Activated naive CD4-positive, alpha-beta T cell treated with anti-CD3 and anti-CD28 coated beads, Interleukin-2, amount 10 ng/mL, durations not matched to agents 7 days and 5 days (primary cell): ENCODE results near the gene C4orf50.

ENCODE experiments used
- CTCF ChIA-PET: fragments of 350-600 bp; sonication (Branson Sonifier 250); formaldehyde crosslinking; loops from one replicate; lab custom pipeline; 2021; ENCODE audit warnings: antibody characterized with exemption; lab: Charles Lee
- DNase-seq: peaks from one replicate; pipeline ENCODE4 v3.0.0-alpha.2; 2020
- H3K27ac Mint-ChIP-seq: one replicate; pipeline ENCODE4 v1.8.0; 2021; ENCODE audit warnings: mild to moderate bottlenecking, moderate library complexity, mixed read lengths
- H3K27me3 Mint-ChIP-seq: one replicate; pipeline ENCODE4 v1.8.0; 2021; ENCODE audit warnings: mild to moderate bottlenecking, mixed read lengths
- H3K36me3 Mint-ChIP-seq: one replicate; pipeline ENCODE4 v1.8.0; 2021; ENCODE audit warnings: mixed read lengths
- H3K4me1 Mint-ChIP-seq: one replicate; pipeline ENCODE4 v1.8.0; 2021; ENCODE audit warnings: mixed read lengths
- H3K4me3 Mint-ChIP-seq: one replicate; pipeline ENCODE4 v1.8.0; 2021; ENCODE audit warnings: mild to moderate bottlenecking, moderate library complexity, mixed read lengths
- H3K9me3 Mint-ChIP-seq: one replicate; pipeline ENCODE4 v1.8.0; 2021; ENCODE audit warnings: mixed read lengths

C4orf50 gene

GRCh38 chr4:6018331-6018730 is at the start of gene C4orf50:
C4orf50 (minus strand) TSS chr4:6018431.
- Mint-ChIP-seq H3K4me1 (no peaks in the 10 kb centered on the region), H3K9me3 (no peaks in the 10 kb centered on the region), H3K36me3 (no peaks in the 10 kb centered on the region), H3K4me3 (no peak within 1 kb of the TSS), H3K27ac (no peak within 1 kb of the TSS), H3K27me3 (peaks cover under 1% of the 10 kb centered on the region)
- CTCF ChIA-PET, result interaction anchor here (0.6 to 1.3 kb wide), 2 partner anchors 40 to 42 kb away, joined by 3 read pairs; no protein-coding TSS in a partner anchor
- no peak for DNase-seq

GRCh38 chr4:6065934-6066590 is 47.8 kb upstream of the C4orf50 start:
- peaks cover 11% of the 10 kb centered on the region for H3K27me3 Mint-ChIP-seq
- CTCF ChIA-PET, result no interaction called here
- H3K9me3 Mint-ChIP-seq, result peaks cover 5% of the 10 kb centered on the region
- no peak for DNase-seq
- H3K4me1 Mint-ChIP-seq, result no peaks in the 10 kb centered on the region
- H3K4me3 Mint-ChIP-seq, result no peak overlapping the region
- no peak overlapping the region for H3K27ac Mint-ChIP-seq
- H3K36me3 Mint-ChIP-seq, result peaks cover 5% of the 10 kb centered on the region

- CTCF ChIA-PET, result no interaction called here
- H3K9me3 Mint-ChIP-seq, result peaks cover 11% of the 10 kb centered on the region
- no peak overlapping the region for H3K27ac Mint-ChIP-seq
- DNase-seq, result no peak
- no peaks in the 10 kb centered on the region for H3K4me1 Mint-ChIP-seq
- peaks cover 11% of the 10 kb centered on the region for H3K36me3 Mint-ChIP-seq
- H3K27me3 Mint-ChIP-seq, result peaks cover 7% of the 10 kb centered on the region
- no peak overlapping the region for H3K4me3 Mint-ChIP-seq
Observed at GRCh38 chr4:6065166-6065565, 46.9 kb upstream of the C4orf50 start.

- Mint-ChIP-seq H3K4me1 (no peaks in the 10 kb centered on the region), H3K4me3 (no peak overlapping the region), H3K9me3 (peaks cover 14% of the 10 kb centered on the region), H3K27ac (no peak overlapping the region), H3K36me3 (peaks cover 14% of the 10 kb centered on the region), H3K27me3 (peaks cover 6% of the 10 kb centered on the region)
- DNase-seq, result no peak
- CTCF ChIA-PET, result no interaction called here
Observed at GRCh38 chr4:6064383-6064782, 46.2 kb upstream of the C4orf50 start.

- no peak overlapping the region for H3K4me3 Mint-ChIP-seq
- CTCF ChIA-PET, result no interaction called here
- no peak for DNase-seq
- H3K36me3 Mint-ChIP-seq, result peaks cover 14% of the 10 kb centered on the region
- no peaks in the 10 kb centered on the region for H3K4me1 Mint-ChIP-seq
- no peak overlapping the region for H3K27ac Mint-ChIP-seq
- peaks cover 6% of the 10 kb centered on the region for H3K27me3 Mint-ChIP-seq
- peaks cover 21% of the 10 kb centered on the region for H3K9me3 Mint-ChIP-seq
Observed at GRCh38 chr4:6063684-6064083, 45.5 kb upstream of the C4orf50 start.

GRCh38 chr4:6062133-6062532 is 43.9 kb upstream of the C4orf50 start:
- H3K27me3 Mint-ChIP-seq, result peaks cover 6% of the 10 kb centered on the region
- no peaks in the 10 kb centered on the region for H3K4me1 Mint-ChIP-seq
- no peak overlapping the region for H3K4me3 Mint-ChIP-seq
- H3K36me3 Mint-ChIP-seq, result peaks cover 19% of the 10 kb centered on the region
- peaks cover 27% of the 10 kb centered on the region for H3K9me3 Mint-ChIP-seq
- H3K27ac Mint-ChIP-seq, result no peak overlapping the region
- no peak for DNase-seq
- CTCF ChIA-PET, result no interaction called here

GRCh38 chr4:6059375-6059805 is 41.2 kb upstream of the C4orf50 start:
- Mint-ChIP-seq H3K9me3 (peaks cover 30% of the 10 kb centered on the region), H3K36me3 (peaks cover 19% of the 10 kb centered on the region), H3K27me3 (no peaks in the 10 kb centered on the region), H3K4me1 (no peaks in the 10 kb centered on the region), H3K4me3 (no peak overlapping the region), H3K27ac (no peak overlapping the region)
- CTCF ChIA-PET, result no interaction called here
- no peak for DNase-seq

- Mint-ChIP-seq H3K4me1 (no peaks in the 10 kb centered on the region), H3K36me3 (peaks cover 19% of the 10 kb centered on the region), H3K27me3 (no peaks in the 10 kb centered on the region), H3K9me3 (peaks cover 30% of the 10 kb centered on the region), H3K27ac (no peak overlapping the region), H3K4me3 (no peak overlapping the region)
- DNase-seq, result no peak
- CTCF ChIA-PET, result no interaction called here
Observed at GRCh38 chr4:6058531-6059374, 40.5 kb upstream of the C4orf50 start.

GRCh38 chr4:6056976-6057766 is 38.9 kb upstream of the C4orf50 start:
- Mint-ChIP-seq H3K27ac (no peak overlapping the region), H3K36me3 (peaks cover 19% of the 10 kb centered on the region), H3K9me3 (peaks cover 30% of the 10 kb centered on the region), H3K4me1 (no peaks in the 10 kb centered on the region), H3K4me3 (no peak overlapping the region), H3K27me3 (no peaks in the 10 kb centered on the region)
- no peak for DNase-seq
- CTCF ChIA-PET, result no interaction called here

GRCh38 chr4:6055436-6055835 is 37.2 kb upstream of the C4orf50 start:
- Mint-ChIP-seq H3K4me3 (no peak overlapping the region), H3K36me3 (peaks cover 9% of the 10 kb centered on the region), H3K27me3 (peaks cover 3% of the 10 kb centered on the region), H3K9me3 (peaks cover 22% of the 10 kb centered on the region), H3K4me1 (no peaks in the 10 kb centered on the region), H3K27ac (no peak overlapping the region)
- CTCF ChIA-PET, result no interaction called here
- DNase-seq, result no peak

GRCh38 chr4:6055030-6055429 is 36.8 kb upstream of the C4orf50 start:
- DNase-seq, result no peak
- H3K27ac Mint-ChIP-seq, result no peak overlapping the region
- H3K36me3 Mint-ChIP-seq, result peaks cover 6% of the 10 kb centered on the region
- peaks cover 4% of the 10 kb centered on the region for H3K27me3 Mint-ChIP-seq
- CTCF ChIA-PET, result no interaction called here
- H3K9me3 Mint-ChIP-seq, result peaks cover 18% of the 10 kb centered on the region
- H3K4me3 Mint-ChIP-seq, result no peak overlapping the region
- H3K4me1 Mint-ChIP-seq, result no peaks in the 10 kb centered on the region

GRCh38 chr4:6054162-6054922 is 36.1 kb upstream of the C4orf50 start:
- peaks cover 4% of the 10 kb centered on the region for H3K27me3 Mint-ChIP-seq
- no peak for DNase-seq
- no peaks in the 10 kb centered on the region for H3K4me1 Mint-ChIP-seq
- CTCF ChIA-PET, result interaction anchor here (0.6 kb wide), 1 partner anchor 194 kb away, joined by 3 read pairs; no protein-coding TSS in a partner anchor
- H3K36me3 Mint-ChIP-seq, result peaks cover 5% of the 10 kb centered on the region
- H3K4me3 Mint-ChIP-seq, result no peak overlapping the region
- H3K9me3 Mint-ChIP-seq, result peaks cover 15% of the 10 kb centered on the region
- no peak overlapping the region for H3K27ac Mint-ChIP-seq

GRCh38 chr4:6052679-6053078 is 34.4 kb upstream of the C4orf50 start:
- no peak for DNase-seq
- H3K36me3 Mint-ChIP-seq, result no peaks in the 10 kb centered on the region
- no peak overlapping the region for H3K27ac Mint-ChIP-seq
- H3K4me1 Mint-ChIP-seq, result no peaks in the 10 kb centered on the region
- no peak overlapping the region for H3K4me3 Mint-ChIP-seq
- CTCF ChIA-PET, result no interaction called here
- H3K27me3 Mint-ChIP-seq, result peaks cover 4% of the 10 kb centered on the region
- peaks cover 3% of the 10 kb centered on the region for H3K9me3 Mint-ChIP-seq

- Mint-ChIP-seq H3K4me1 (no peaks in the 10 kb centered on the region), H3K36me3 (no peaks in the 10 kb centered on the region), H3K27me3 (peaks cover 4% of the 10 kb centered on the region), H3K9me3 (no peaks in the 10 kb centered on the region), H3K27ac (no peak overlapping the region), H3K4me3 (no peak overlapping the region)
- CTCF ChIA-PET, result no interaction called here
- DNase-seq, result no peak
Observed at GRCh38 chr4:6050551-6050950, 32.3 kb upstream of the C4orf50 start.
